Measurements from ENCODE around the gene ITPRIPL2. TPM values are rescaled to one million over a fixed set of nuclear protein-coding genes. Genes with fewer than 3 reads are reported as not detected.

ITPRIPL2 gene
- total RNA-seq, 2 experiments from 2014 or later, result 11.5 to 13.7 TPM

GRCh38 chr16:19167710-19168370, 54.1 kb downstream of the ITPRIPL2 start, which contains the start of gene SYT17:
Gene SYT17, plus strand, starts transcription at chr16:19168240. Its CDS starts 407 bp downstream, at chr16:19168647.
- POLR2A ChIA-PET, result no interaction called here
- CTCF ChIA-PET, result no interaction called here

- POLR2A ChIA-PET, result no interaction called here
- CTCF ChIA-PET, result no interaction called here
Measured at GRCh38 chr16:19168371-19169081, 54.8 kb downstream of the ITPRIPL2 start.

GRCh38 chr16:19169082-19169639, 55.4 kb downstream of the ITPRIPL2 start:
- ChIA-PET CTCF (no interaction called here), POLR2A (no interaction called here)

GRCh38 chr16:19170043-19170655, 56.4 kb downstream of the ITPRIPL2 start:
- CTCF ChIA-PET, result no interaction called here
- POLR2A ChIA-PET, result no interaction called here

Other genes starting within 250 kb of the ITPRIPL2 start
- 10 to 100 TPM; 92.9 to 99.2 TPM for gene SMG1, start 187.6 kb upstream of the ITPRIPL2 start, total RNA-seq
- gene TMC7, start 130.0 kb upstream of the ITPRIPL2 start, total RNA-seq, result not detected
- 10 to 100 TPM; 20.6 to 21.5 TPM for gene COQ7, start 46.4 kb upstream of the ITPRIPL2 start, total RNA-seq
- gene SYT17, start 54.3 kb downstream of the ITPRIPL2 start, total RNA-seq, result not detected
- not detected for gene CLEC19A, start 171.8 kb downstream of the ITPRIPL2 start, total RNA-seq